Measurements from ENCODE around the gene NPC1L1. TPM values are rescaled to one million over a fixed set of nuclear protein-coding genes. Genes with fewer than 3 reads are reported as not detected.

The NPC1L1 gene
- total and polyA plus RNA-seq, 2 of the 13 experiments (the other 11 are each of a cell fraction or from before 2014, with no cell fraction given) = 4.8 to 14.5 TPM

DNA sequence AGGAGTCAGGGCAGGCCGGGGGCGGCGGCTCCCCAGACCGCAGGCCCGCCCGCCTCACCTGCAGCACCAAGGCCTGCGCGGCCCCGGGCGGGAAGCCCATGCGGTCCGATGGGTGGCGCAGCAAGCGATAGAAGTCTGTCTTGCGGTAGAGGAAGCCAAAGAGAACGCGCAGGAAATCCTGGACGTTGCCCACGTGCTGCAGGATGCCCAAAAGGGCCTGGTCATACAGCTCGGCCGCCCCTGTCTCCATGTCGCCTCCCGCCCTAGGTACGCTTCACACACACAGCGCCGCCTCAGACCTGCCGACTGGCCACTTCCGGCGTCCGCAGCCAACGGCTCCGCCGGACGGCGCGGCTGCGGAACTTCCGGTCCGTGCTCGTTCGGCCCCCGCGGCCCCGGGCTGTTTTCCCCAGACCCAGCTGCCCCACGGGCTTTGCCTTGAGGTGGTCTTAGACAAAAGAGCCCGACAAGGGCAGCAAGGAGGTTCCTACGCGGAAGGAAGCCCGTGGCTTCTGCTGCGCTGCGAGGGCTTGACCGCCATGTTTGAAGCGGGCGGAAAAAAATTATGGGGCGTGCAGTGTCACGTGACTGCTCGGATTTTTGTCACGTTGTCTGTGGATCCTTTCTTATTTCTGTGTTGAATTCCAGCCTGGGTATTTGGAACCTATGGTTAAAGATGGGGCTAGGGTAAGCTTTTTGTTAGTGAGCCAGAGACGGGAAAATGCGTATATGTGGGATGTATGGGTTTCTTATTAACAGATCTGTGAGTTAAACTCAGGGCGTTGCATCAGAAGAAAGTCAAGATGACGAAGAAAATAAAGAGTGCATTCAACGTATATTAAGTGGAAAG is 50.6 kb downstream of the NPC1L1 start, which contains the start of gene NUDCD3 (continued):
- TF ChIP-seq, protein P1, sequence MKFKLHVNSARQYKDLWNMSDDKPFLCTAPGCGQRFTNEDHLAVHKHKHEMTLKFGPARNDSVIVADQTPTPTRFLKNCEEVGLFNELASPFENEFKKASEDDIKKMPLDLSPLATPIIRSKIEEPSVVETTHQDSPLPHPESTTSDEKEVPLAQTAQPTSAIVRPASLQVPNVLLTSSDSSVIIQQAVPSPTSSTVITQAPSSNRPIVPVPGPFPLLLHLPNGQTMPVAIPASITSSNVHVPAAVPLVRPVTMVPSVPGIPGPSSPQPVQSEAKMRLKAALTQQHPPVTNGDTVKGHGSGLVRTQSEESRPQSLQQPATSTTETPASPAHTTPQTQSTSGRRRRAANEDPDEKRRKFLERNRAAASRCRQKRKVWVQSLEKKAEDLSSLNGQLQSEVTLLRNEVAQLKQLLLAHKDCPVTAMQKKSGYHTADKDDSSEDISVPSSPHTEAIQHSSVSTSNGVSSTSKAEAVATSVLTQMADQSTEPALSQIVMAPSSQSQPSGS (CRISPR knock-in tag; IDR thresholded peaks at IDR 0.05) = no peak
- TF ChIP-seq ZNF12 (CRISPR knock-in tag; IDR thresholded peaks at IDR 0.05) (no peak), RBFOX2 (IDR thresholded peaks at IDR 0.05; ENCODE audit: low read depth, low read length) (peak; percentile 94), GZF1 (CRISPR knock-in tag; IDR thresholded peaks at IDR 0.05) (peak; percentile 24; the same call in 1 of the 2 replicates), GTF3A (CRISPR knock-in tag; conservative IDR thresholded peaks at IDR 0.05) (no peak; the same call in 1 of the 2 replicates), RBAK (CRISPR knock-in tag; IDR thresholded peaks at IDR 0.05) (no peak), ZNF275 (CRISPR knock-in tag; IDR thresholded peaks at IDR 0.05; ENCODE audit: borderline replicate concordance) (no peak; the same call in 1 of the 2 replicates), KMT2B (CRISPR knock-in tag; IDR thresholded peaks at IDR 0.05) (peak; percentile 95), MYNN (CRISPR knock-in tag; IDR thresholded peaks at IDR 0.05; ENCODE audit: low read depth) (peak; percentile 48; the same call in 1 of the 2 replicates), KDM1A (CRISPR knock-in tag; IDR thresholded peaks at IDR 0.05) (no peak), MBNL3 (CRISPR knock-in tag; conservative IDR thresholded peaks at IDR 0.05) (peak; percentile 90; the same call in 1 of the 2 replicates), RFXAP (CRISPR knock-in tag; IDR thresholded peaks at IDR 0.05; ENCODE audit: borderline replicate concordance) (no peak), ZNF543 (CRISPR knock-in tag; IDR thresholded peaks at IDR 0.05) (no peak), PAWR (CRISPR knock-in tag; IDR thresholded peaks at IDR 0.05; ENCODE audit: borderline replicate concordance) (no peak), JUN (CRISPR knock-in tag; IDR thresholded peaks at IDR 0.05) (no peak), SIX1 (CRISPR knock-in tag; IDR thresholded peaks at IDR 0.05; ENCODE audit: borderline replicate concordance) (no peak), TERF1 (CRISPR knock-in tag; IDR thresholded peaks at IDR 0.05) (0 out of 2 replicates have a peak, but pooled peaks have one; percentile 49), ZMYM4 (CRISPR knock-in tag; IDR thresholded peaks at IDR 0.05) (peak; percentile 69), USF2 (IDR thresholded peaks at IDR 0.05; ENCODE audit: low read depth, low read length) (peak; percentile 98), USF2 (CRISPR knock-in tag; IDR thresholded peaks at IDR 0.05; ENCODE audit: borderline replicate concordance) (peak; percentile 98), STAT5B (CRISPR knock-in tag; IDR thresholded peaks at IDR 0.05) (no peak)
- TF ChIP-seq, protein P2, sequence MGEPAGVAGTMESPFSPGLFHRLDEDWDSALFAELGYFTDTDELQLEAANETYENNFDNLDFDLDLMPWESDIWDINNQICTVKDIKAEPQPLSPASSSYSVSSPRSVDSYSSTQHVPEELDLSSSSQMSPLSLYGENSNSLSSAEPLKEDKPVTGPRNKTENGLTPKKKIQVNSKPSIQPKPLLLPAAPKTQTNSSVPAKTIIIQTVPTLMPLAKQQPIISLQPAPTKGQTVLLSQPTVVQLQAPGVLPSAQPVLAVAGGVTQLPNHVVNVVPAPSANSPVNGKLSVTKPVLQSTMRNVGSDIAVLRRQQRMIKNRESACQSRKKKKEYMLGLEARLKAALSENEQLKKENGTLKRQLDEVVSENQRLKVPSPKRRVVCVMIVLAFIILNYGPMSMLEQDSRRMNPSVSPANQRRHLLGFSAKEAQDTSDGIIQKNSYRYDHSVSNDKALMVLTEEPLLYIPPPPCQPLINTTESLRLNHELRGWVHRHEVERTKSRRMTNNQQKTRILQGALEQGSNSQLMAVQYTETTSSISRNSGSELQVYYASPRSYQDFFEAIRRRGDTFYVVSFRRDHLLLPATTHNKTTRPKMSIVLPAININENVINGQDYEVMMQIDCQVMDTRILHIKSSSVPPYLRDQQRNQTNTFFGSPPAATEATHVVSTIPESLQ (CRISPR knock-in tag; conservative IDR thresholded peaks at IDR 0.05) = no peak

All from HepG2 (cell line).